ENCODE data around the gene YDJC. TPM values are rescaled to one million over a fixed set of nuclear protein-coding genes. Genes with fewer than 3 reads are reported as not detected.
A peak's percentile ranks its signal among the peaks of the same experiment; 100 is the strongest.

The YDJC gene
- total RNA-seq, 4 donors from 2014 or later: 10.9 to 42.5 (median 16.0) TPM

DNA sequence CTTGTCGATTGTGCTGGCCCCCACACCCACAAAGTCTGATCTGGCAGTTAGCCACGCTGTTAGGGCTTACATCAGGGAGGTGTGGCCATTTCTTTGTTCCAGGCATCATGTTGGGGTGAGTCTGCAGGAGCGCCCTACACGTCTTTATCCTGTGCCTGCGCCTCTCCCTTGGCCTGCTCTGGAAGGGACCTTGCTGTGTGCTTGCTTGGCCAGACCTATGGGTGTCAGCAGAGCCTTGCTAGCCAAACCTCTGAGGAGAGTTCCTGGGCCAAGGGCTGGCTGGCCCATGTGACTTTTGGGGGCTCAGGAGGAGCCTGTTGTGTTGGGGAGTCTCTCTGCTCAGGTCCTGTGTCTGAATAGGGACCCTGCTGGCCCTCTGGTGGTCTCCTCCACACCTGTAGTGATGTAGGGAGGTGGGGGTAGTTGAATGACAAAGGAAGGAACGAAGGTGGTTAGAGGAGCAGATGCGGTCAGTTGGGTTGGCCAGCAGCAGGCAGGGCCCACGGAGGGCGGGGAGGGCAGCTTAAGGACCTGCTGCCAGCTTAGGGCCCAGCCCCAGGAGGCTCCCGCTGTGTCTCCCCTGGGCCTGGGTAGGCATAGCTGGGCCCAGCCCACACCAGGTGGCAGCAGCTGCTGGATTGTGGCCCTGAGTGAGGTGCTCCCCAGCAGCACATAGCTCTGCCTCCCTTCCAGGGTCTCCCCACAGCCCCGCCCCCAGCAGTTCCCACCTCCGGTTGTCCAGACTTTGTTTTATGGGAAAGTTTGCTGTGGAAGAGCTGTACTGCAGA, 43.9 kb upstream of the YDJC start:
- no peaks in the 10 kb centered on the region for H3K36me3 ChIP-seq
- intact Hi-C loops (cut with DNase I; ENCODE audit: low total_unique reads): no loop called here
- no peaks in the 10 kb centered on the region for H3K9me3 ChIP-seq
- no peak for TF ChIP-seq POLR2A (IDR thresholded peaks at IDR 0.05)
- no peak for TF ChIP-seq CTCF (IDR thresholded peaks at IDR 0.05)
- no peak overlapping the region for H3K27ac ChIP-seq
- DNase-seq: no peak
- H3K4me1 ChIP-seq: no peaks in the 10 kb centered on the region
- H3K4me3 ChIP-seq: no peak overlapping the region
- H3K27me3 ChIP-seq: no peaks in the 10 kb centered on the region

- DNase-seq: no peak
- no peaks in the 10 kb centered on the region for H3K27me3 ChIP-seq
- H3K4me3 ChIP-seq: no peak overlapping the region
- H3K4me1 ChIP-seq: no peaks in the 10 kb centered on the region
- no peaks in the 10 kb centered on the region for H3K9me3 ChIP-seq
- H3K36me3 ChIP-seq: no peaks in the 10 kb centered on the region
- H3K27ac ChIP-seq: no peak overlapping the region
- intact Hi-C loops (cut with DNase I; ENCODE audit: low total_unique reads): no loop called here
- TF ChIP-seq CTCF (IDR thresholded peaks at IDR 0.05) (no peak), POLR2A (IDR thresholded peaks at IDR 0.05) (no peak)
Observed at GRCh38 chr22:21672107-21672629, 42.3 kb upstream of the YDJC start.

- intact Hi-C loops (cut with DNase I; ENCODE audit: low total_unique reads): no loop called here
- Histone ChIP-seq H3K27me3 (no peaks in the 10 kb centered on the region), H3K36me3 (no peaks in the 10 kb centered on the region), H3K9me3 (no peaks in the 10 kb centered on the region), H3K4me3 (no peak overlapping the region), H3K27ac (no peak overlapping the region), H3K4me1 (no peaks in the 10 kb centered on the region)
- TF ChIP-seq CTCF (IDR thresholded peaks at IDR 0.05) (no peak), POLR2A (IDR thresholded peaks at IDR 0.05) (no peak)
- DNase-seq: no peak
Observed at GRCh38 chr22:21669026-21669425, 39.2 kb upstream of the YDJC start.

- no peaks in the 10 kb centered on the region for H3K9me3 ChIP-seq
- no peaks in the 10 kb centered on the region for H3K27me3 ChIP-seq
- H3K4me1 ChIP-seq: no peaks in the 10 kb centered on the region
- peak overlapping the region; percentile 78 to 81 for H3K27ac ChIP-seq
- intact Hi-C loops (cut with DNase I; ENCODE audit: low total_unique reads): no loop called here
- TF ChIP-seq CTCF (IDR thresholded peaks at IDR 0.05) (no peak), POLR2A (IDR thresholded peaks at IDR 0.05) (no peak)
- no peak for DNase-seq
- H3K36me3 ChIP-seq: no peaks in the 10 kb centered on the region
- peak overlapping the region; percentile 59 to 66 for H3K4me3 ChIP-seq
Observed at GRCh38 chr22:21666786-21667185, 37.0 kb upstream of the YDJC start.

DNA sequence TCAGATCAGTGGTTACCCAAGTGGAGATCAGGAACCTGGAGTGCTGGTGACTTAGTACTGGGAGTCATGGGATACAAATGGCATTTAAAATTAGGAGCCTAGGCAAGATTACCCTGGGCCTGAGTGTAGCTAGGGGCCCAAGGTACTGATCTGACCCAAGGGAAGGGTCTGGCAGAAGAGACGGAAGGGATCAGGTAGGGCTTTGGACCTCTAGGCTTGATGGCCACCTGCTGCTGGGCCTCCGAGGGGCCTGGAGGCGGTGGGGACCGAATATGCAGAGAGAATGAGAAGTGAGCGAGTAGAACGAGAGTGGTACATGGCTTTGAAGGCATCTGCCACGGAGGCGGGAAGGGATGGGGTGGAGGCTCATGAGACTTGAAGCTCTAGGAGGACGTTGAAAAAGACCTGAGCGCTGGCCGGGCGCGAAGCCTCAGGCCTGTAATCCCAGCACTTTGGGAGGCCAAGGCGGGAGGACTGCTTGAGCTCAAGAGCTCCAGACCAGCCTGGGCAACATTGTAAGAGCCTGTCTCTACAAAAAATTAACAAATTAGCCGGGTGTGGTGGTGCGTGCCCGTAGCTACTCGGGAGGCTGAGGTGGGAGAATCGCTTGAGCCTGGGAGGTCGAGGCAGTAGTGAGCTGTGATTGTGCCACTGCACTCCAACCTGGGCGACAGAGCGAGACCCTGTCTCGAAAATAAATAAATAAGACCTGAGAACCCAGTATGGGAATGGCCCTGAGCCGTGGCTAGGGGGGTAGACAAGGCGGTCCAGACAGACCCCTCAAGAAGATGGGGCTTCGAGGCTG, 35.4 kb upstream of the YDJC start:
- Histone ChIP-seq H3K27ac (peak overlapping the region; percentile 78 to 81), H3K9me3 (no peaks in the 10 kb centered on the region), H3K27me3 (no peaks in the 10 kb centered on the region), H3K4me1 (no peaks in the 10 kb centered on the region), H3K4me3 (peak overlapping the region; percentile 59 to 66), H3K36me3 (no peaks in the 10 kb centered on the region)
- intact Hi-C loops (cut with DNase I; ENCODE audit: low total_unique reads): no loop called here
- TF ChIP-seq POLR2A (IDR thresholded peaks at IDR 0.05) (no peak), CTCF (IDR thresholded peaks at IDR 0.05) (no peak)
- DNase-seq: no peak

Data from uterus (tissue), 4 donors.